GM12872 (cell line): Measurements from ENCODE around the gene LNPEP.

Experiments
- TF ChIP-seq, protein P1 (sequence below): IDR thresholded peaks from 3 replicates; pipeline ENCODE4 v1.5.1; 2011; ENCODE audit warnings: low read depth, mild to moderate bottlenecking, low read length, moderate library complexity; ENCODE audit not compliant: insufficient read depth

LNPEP gene

DNA sequence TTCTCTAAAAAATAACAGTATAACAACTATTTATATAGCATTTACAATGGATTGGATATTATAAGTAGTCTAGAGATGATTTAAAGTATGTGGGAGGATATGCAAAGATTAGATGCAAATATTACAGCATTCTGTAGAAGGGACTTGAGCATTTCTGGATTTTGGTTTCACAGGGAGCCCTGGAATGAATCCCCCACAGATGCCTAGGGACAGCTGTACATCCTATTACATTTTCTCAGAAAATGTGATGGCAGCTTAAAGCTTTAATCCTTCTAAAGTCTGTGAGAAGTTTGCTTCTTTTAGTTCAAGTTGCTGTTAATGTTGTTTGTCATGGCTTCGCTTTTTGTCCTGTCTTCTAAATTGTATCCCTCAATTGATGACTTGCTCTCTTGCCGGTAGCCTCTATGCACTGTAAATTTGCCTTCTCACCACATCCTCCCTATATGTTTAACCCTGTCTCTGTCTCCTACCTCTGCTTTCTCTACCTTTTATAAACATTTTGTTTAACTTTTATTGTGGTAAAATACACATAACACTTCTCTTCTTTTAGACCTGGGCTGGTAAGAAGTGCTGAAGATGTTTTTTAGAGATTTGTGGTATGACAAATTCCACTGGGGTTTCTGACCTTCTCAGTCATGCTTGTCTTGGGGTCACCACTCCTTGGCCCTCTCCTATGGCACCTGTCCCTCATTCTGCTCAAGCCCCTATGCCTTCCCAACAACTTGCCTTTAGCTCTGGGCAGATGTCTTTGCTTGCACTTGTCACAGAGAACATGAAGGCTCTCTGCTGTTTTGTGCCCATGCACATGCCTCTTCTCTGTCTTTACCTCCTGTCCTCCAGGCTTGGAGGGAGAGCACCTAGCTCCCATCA is 37.9 kb downstream of the LNPEP start:
- TF ChIP-seq, protein P1, sequence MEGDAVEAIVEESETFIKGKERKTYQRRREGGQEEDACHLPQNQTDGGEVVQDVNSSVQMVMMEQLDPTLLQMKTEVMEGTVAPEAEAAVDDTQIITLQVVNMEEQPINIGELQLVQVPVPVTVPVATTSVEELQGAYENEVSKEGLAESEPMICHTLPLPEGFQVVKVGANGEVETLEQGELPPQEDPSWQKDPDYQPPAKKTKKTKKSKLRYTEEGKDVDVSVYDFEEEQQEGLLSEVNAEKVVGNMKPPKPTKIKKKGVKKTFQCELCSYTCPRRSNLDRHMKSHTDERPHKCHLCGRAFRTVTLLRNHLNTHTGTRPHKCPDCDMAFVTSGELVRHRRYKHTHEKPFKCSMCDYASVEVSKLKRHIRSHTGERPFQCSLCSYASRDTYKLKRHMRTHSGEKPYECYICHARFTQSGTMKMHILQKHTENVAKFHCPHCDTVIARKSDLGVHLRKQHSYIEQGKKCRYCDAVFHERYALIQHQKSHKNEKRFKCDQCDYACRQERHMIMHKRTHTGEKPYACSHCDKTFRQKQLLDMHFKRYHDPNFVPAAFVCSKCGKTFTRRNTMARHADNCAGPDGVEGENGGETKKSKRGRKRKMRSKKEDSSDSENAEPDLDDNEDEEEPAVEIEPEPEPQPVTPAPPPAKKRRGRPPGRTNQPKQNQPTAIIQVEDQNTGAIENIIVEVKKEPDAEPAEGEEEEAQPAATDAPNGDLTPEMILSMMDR, result no peak

DNA sequence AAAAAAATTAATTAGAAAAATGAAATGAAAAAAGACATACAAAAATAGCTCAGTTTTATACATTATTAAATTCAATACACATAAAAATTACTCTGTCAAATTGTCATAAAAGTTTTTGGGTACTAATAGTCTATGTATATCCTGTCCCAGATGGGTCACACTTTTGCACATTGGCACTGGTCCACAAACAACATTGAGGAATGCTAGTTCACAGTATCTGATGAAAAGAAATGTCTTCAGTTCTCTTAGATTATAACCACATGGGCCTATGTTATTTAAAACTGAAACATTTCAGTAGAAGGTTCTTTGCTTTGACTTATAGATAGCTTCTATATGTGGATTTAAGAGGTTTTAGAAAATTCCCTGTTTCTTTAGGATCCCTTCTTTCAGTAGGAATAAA is 39.8 kb downstream of the LNPEP start:
- TF ChIP-seq, protein P1, result no peak

DNA sequence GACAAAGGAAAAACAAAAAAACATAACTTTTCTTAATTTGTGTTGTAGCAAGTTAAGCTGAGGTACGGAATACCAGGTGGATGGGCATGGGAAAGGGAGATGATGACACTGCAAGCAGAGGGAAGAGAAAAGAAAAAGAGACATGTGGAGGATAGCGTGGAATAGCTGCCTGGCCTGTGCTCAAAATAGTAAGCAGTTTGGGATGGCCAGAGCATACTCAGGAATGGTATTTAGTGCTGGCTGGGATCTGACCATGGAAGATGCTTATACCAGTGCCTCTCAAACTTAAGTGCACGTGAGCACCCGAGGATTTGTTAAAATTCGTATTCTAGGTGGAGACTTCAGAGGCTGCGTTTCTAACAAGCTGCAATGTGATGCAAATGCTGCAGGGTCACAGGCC is 41.3 kb downstream of the LNPEP start:
- TF ChIP-seq, protein P1, result no peak

DNA sequence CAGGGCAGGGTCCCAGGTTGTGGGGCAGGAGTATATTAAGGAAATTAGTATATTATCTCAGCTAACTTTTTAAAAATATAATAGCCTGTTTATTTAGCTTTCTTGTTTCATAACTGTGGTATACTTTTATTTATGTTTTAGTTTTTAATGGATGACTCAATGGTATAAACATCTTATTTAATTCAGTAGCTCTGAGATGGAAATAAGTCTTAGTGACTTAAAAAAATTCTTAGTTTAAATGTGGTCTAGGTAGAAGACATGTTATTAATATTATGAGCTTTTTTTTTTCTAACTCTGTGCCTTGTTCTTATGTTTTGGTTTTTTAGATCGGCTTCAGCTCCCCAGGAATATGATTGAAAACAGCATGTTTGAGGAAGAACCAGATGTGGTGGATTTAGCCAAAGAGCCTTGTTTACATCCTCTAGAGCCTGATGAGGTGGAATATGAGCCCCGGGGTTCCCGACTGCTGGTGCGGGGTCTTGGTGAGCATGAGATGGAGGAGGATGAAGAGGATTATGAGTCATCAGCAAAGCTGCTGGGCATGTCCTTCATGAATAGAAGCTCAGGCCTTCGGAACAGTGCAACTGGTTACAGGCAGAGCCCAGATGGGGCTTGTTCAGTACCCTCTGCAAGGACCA is 43.1 kb downstream of the LNPEP start:
- TF ChIP-seq, protein P1, result no peak

DNA sequence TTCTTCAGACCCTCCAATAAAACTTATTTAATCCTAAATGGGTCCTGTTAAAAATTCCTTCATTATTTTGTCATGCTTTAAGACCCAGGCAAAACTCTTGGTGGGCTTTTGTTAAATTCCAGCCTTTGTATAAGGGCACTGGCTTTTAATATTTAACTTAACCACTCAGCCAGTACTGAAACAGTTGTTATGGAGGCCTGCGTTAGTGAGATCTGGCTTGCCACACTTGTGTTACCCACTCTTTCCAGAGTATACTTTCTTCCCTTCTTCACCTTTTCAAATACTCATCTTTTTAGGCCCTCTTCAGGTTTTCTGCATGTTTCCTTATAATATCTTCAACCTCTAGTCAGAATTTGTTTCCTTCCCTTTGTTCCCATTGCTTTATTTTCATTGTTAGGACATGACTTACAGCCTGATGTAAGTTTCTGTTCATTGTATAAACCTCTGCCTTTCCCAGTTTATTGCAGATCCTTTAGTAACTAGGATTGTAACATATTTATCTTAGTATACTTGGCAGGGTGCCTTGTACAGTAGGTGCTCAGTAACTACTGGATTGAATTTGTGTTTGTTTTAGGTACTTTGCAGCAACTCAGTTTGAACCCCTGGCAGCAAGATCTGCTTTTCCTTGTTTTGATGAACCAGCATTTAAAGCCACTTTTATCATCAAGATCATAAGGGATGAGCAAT is 48.8 kb downstream of the LNPEP start:
- TF ChIP-seq, protein P1, result no peak

DNA sequence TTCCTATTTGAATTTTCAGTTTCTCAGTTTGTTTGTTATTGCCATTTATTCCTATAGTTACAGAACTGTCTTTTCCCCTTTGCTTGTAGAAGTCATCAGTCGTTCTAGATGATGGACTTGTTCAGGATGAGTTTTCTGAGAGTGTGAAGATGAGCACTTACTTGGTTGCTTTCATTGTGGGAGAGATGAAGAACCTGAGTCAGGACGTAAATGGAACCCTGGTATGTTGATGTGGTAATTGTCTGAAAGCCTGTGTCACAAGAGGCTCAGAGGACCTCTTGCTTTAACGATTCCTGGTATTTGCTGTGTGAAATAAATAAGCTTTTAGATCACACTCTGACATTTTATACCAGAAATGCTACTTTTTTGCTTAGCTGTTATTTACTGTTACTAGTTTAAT is 50.6 kb downstream of the LNPEP start:
- TF ChIP-seq, protein P1, result no peak

DNA sequence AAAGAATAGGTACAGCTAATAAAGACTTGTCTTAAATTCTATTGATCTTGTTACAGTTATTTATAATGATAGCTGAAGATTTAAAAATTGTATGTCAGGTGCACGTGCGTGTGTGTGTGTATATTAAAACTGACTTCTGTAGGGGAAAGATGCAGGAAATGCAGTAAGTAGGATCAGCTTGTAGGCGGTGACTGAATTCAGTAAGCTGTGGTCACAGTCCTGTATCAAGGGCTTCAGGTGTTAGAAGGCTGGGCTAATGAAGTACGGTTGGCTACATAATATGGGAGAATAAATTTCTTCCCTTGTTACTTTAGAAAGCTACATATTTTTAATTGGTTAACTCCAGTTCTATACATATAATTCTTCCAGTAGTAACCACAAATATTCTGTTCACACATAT is 54.2 kb downstream of the LNPEP start:
- TF ChIP-seq, protein P1, result no peak
